Central memory CD4-positive, alpha-beta T cell (primary cell): ENCODE results near the gene SENP5.
"Not testable (repeated sequence)": the region's sequence is repeated elsewhere in the genome, so short reads cannot be mapped to it uniquely, and the experiment has no call there.

Experiments
- DNase-seq: peaks from one replicate; pipeline ENCODE4 v3.0.0; 2022

The SENP5 gene

DNA sequence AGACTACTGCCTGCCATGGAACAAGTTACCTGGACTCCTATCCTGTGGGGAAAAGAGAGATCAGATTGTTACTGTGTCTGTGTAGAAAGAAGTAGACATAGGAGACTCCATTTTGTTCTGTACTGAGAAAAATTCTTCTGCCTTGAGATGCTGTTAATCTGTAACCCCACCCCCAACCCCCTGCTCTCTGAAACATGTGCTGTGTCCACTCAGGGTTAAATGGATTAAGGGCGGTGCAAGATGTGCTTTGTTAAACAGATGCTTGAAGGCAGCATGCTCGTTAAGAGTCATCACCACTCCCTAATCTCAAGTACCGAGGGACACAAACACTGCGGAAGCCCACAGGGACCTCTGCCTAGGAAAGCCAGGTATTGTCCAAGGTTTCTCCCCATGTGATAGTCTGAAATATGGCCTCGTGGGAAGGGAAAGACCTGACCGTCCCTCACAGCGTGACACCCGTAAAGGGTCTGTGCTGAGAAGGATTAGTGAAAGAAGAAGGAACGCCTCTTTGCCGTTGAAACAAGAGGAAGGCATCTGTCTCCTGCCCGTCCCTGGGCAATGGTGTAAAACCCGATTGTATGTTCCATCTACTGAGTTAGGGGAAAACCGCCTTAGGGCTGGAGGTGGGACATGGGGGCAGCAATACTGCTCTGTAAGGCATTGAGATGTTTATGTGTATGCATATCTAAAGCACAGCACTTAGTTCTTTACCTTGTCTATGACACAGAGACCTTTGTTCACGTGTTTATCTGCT is 76.5 kb downstream of the SENP5 start:
- DNase-seq = not testable (repeated sequence)

DNA sequence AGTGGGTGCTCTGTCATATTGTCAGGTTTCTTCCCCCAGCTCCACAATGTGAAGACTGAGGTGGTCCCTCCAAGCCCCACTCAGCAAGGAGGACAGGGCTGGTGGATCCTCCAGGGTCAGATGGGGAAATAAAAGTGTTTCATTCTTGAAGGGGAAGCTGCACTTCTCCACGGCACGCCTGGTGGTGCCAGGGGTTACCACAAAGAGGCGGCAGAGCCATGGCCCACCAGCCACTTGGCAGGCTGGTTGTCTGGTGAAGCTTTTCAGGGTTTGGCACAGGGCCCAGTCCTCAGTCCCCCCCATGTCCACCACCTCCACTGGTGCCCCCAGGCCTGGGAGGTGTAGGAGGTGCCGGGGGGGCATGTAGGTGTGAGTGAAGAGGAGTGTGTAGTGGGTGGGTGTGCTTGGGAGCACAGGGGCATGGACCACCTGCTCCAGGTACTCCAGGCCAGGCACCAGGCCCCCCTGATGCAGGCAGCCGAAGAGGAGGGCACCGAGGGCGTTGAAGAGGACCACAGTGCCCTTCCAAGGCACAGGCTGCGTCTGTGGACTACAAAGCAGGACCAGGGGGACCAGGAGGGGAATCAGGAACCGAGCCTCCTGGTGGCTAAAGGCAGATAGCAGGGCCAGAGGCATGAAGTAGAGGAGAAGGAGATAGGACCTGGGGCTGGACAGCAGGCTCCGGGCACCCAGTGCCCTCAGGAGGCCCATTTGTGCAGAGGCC is 79.6 kb downstream of the SENP5 start:
- DNase-seq = no peak

GRCh38 chr3:196947860-196948441 is 80.2 kb downstream of the SENP5 start:
- no peak for DNase-seq

DNA sequence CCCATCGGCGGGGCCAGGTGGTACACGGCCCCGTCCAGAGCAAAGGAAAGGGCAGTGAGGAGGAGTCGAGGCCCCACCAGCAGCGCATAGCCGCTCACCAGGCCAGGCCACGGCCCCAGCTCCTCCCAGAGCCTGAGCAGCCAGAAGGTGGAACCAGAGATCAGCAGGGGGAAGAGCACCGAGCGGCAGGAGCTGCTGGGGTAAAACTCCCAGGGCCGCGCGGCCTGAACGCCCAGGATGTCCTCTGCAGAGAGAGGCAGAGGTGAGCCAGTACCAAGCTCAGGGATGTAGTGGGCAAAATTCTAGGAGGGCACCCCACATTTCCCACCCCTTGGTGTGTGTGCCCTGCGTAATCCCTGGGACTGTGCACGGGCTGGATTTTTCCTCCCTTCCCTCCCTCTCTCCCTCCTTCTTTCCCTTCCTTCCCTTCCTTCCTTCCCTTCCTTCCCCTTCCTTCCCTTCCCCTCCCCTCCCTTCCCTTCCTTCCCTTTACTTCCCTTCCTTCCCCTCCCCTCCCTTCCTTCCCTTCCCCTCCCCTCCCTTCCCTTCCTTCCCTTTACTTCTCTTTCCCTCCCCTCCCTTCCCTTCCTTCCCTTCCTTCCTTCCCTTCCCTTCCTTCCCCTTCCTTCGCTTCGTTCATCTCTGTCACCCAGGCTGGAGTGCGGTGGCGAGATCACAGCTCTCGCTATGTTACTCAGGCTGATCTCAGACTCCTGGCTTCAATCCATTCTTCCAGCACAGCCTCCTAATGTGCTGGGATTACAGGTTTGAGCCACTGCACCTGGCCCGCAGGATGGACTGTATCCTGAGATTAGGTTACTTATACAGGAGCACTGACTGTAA is 80.9 kb downstream of the SENP5 start:
- DNase-seq = no peak

- no peak for DNase-seq
Measured at GRCh38 chr3:196949285-196949619, 81.5 kb downstream of the SENP5 start.

GRCh38 chr3:196949750-196950149 is 82.0 kb downstream of the SENP5 start:
- no peak for DNase-seq

- no peak for DNase-seq
Measured at GRCh38 chr3:196951371-196951770, 83.7 kb downstream of the SENP5 start.

GRCh38 chr3:196954832-196955231 is 87.1 kb downstream of the SENP5 start:
- DNase-seq = no peak

GRCh38 chr3:196962108-196962929 is 94.6 kb downstream of the SENP5 start:
- no peak for DNase-seq

DNA sequence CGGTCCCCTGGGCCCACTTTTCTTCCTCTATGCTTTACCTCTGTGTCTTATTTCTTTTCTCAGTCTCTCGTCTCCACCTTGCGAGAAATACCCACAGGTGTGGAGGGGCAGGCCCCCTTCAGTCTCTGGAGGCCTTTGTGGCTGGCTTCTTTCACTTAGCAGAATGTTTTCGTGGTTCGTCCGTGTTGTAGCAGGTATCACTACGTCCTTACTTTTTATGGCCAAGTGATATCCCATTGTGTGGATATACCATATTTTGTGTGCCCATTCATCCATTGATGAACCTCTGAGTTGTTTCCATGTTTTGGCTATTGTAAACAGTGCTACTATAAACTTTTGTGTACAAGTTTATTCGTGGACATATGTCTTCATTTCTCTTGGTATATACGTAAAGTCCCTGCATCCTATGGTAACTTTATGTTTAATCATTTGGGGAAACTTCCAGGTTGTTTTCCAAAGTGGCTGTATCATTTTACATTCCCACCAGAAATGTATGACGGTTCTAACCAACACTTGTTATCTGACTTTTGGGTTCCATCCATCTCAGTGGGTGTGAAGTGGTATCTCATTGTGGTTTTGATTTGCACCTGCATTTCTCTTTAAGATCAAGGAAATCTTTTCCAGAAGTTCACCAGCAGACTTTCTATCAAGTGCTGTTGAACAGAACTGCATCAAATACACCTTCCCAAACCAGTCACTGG is 95.4 kb downstream of the SENP5 start:
- no peak for DNase-seq

DNA sequence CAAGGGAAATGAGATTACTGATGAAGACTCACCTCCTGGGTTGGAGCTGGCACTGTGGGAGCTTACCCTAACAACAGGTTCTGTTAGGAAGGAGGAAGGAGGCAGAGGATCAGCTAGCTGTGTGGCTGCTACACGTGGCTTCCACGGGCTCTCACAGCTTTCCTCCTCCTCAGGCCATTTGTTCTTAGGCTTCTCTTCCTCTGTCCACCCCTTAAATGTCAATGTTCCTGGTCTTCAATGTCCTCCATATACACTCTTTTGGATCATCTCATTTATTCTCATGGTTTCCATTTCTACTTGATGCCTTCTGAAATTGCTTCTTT is 95.9 kb downstream of the SENP5 start:
- no peak for DNase-seq

GRCh38 chr3:196965112-196965803 is 97.5 kb downstream of the SENP5 start:
- no peak for DNase-seq

DNA sequence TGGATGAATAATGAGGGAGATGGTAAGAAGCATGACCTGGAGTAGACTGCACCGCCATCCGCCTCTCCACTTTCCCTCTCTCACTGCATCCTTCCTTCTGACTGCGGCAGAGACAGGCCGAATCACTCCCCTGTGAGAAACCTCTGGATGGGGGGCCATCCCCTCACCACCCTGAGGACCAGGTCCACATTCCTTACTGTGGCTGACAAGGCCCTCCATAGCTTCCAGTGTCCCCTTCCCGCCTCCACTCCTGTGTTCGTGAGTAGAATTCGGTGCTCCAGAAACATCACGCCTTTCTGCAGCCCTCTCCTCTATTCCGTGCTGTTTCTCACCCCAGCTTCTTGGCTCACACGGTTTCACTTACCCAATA is 98.1 kb downstream of the SENP5 start:
- DNase-seq = no peak

DNA sequence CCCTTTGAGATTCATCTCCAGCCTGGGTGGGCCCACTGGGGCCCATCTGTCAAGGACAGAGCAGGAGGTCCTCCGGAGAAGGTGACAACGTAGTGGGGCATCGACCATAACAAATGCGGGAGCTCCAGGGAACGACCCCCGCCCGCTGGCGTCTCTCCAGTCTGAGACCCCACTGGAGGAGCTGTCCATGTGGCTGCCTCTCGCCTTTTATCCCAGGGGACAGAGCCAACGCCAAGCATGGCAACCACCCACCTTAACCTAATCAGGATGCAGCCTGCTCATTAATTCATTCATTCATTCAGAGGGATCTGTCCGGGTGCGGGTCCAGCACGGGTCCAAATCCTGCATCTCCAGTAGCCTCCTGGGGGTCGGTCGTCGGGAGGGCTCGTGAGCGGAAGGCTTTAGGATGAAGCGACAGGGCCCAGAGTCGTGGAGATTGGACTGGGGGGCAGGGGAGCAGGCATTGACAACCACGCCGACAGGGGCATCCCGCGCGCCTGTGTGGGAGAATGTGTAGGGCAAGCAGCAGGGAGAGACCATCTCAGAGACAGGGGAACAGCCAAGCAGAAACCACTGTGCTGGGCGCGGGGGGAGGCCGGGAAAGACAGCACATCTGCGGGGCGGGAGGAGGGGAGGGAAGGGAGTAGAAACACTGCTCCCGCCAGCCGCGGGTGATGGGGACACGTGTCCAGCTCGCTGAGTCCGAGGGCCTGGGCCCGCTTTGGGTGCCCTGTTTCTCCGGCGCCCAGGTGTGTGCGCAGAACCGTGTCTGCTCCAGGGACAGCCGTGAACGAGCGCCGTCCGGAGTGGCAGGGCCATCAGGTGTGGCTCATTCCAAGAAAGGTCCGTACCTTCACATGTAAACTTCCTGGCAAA is 99.0 kb downstream of the SENP5 start:
- DNase-seq = no peak

- no peak for DNase-seq
Measured at GRCh38 chr3:196967412-196968232, 99.9 kb downstream of the SENP5 start.

GRCh38 chr3:196968233-196969133 is 100.8 kb downstream of the SENP5 start, which contains the start of gene PIGZ:
Gene PIGZ (minus strand): TSS chr3:196968833. CDS start chr3:196952031, 16,802 bp downstream.
- peak; percentile 19 for DNase-seq

GRCh38 chr3:196969134-196969659 is 101.5 kb downstream of the SENP5 start:
- peak; percentile 32 for DNase-seq
